Activated CD4-positive, alpha-beta T cell treated with anti-CD3 and anti-CD28 coated beads, Interleukin-2, amount 10 ng/mL, durations not matched to agents 7 days and 5 days (primary cell): ENCODE measurements around the gene RBM15B. TPM values are rescaled to one million over a fixed set of nuclear protein-coding genes. Genes with fewer than 3 reads are reported as not detected.

ENCODE experiments used
- CTCF ChIA-PET: fragments of 350-600 bp; sonication (Branson Sonifier 250); formaldehyde crosslinking; loops from one replicate; lab custom pipeline; 2021; ENCODE audit warnings: antibody characterized with exemption; lab: Charles Lee
- POLR2A ChIA-PET: fragments of 350-600 bp; sonication (Branson Sonifier 250); formaldehyde crosslinking; loops from one replicate; lab custom pipeline; 2021; ENCODE audit warnings: antibody characterized with exemption; lab: Charles Lee
- DNase-seq: peaks from one replicate; pipeline ENCODE4 v3.0.0-alpha.2; 2020
- H3K27ac Mint-ChIP-seq: one replicate; pipeline ENCODE4 v1.8.0; 2021; ENCODE audit warnings: mild to moderate bottlenecking, moderate library complexity, mixed read lengths
- H3K27me3 Mint-ChIP-seq: one replicate; pipeline ENCODE4 v1.8.0; 2021; ENCODE audit warnings: mixed read lengths
- H3K36me3 Mint-ChIP-seq: one replicate; pipeline ENCODE4 v1.8.0; 2021; ENCODE audit warnings: low read depth, mixed read lengths
- H3K4me1 Mint-ChIP-seq: one replicate; pipeline ENCODE4 v1.8.0; 2021; ENCODE audit warnings: mixed read lengths
- H3K4me3 Mint-ChIP-seq: one replicate; pipeline ENCODE4 v1.8.0; 2021; ENCODE audit warnings: mild to moderate bottlenecking, moderate library complexity, mixed read lengths
- H3K9me3 Mint-ChIP-seq: one replicate; pipeline ENCODE4 v1.8.0; 2021; ENCODE audit warnings: mixed read lengths
- total RNA-seq, 2 experiments: library from RNA; stranded (reverse); gene quantifications; one replicate each; pipeline ENCODE4 v1.2.3, GENCODE V29; 2021

RBM15B gene
- total RNA-seq, 2 experiments from 2014 or later = 29.0 to 29.8 TPM

DNA sequence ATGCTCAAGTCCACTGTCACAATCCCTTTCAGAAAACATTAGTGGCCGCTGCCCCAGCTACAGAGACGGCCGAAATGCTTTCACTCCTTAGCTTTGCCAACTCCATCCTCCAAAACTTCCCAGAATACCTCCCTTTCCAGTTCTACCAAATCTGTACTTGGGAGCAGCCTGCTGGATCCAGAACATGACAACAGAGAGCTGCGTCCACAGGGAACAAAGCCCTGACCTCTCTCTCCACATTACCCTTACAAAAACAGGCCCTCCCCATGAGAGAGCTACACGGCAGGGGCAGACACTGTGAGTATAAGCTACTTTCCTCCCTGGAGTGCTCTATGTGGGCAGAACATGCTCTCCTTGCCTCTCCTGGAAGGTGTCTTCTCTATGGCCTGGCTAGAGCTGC is 6.3 kb downstream of the RBM15B start:
- Mint-ChIP-seq H3K9me3 (no peaks in the 10 kb centered on the region), H3K27ac (no peak overlapping the region), H3K27me3 (no peaks in the 10 kb centered on the region), H3K4me3 (no peak overlapping the region), H3K4me1 (peaks cover 40% of the 10 kb centered on the region), H3K36me3 (peaks cover 49% of the 10 kb centered on the region)
- DNase-seq = no peak
- CTCF ChIA-PET = interaction anchor here (0.6 to 1.2 kb wide), 3 partner anchors 12 to 1799 kb away, joined by 3 read pairs; no protein-coding TSS in a partner anchor
- POLR2A ChIA-PET = no interaction called here

DNA sequence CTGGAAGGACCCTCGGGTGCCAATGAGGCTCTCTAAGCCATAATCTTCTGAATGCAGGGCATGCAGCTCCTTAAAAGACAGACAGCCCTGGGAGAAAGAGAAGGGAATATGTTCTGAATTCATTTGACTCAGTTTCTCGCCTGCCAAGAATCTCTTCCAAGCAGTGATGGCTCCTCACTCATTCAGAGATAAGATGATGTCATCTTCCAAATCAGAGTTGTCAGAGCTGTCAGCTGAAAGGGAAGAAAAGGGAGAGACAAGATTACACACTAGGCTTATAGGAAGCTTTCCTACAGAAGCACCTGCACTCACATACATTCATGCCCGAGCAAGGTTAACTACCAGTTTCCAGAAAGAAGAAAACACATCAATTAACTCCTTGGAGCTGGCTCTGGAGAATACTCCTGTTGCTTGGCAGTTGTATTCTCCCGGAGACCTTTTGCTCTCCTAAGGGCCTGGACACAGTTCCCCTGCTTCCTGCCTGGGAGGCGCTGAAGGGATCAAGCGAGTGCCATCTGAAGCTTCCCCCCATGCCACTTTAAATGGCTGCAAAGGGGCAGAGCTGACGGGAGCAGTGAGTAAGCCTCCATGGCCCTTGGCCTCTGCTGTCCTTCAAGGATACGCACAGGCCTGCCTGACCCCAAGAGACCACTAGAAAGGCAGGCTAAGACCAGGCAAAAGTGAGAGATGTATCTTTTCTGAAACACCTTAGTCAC is 7.7 kb downstream of the RBM15B start:
- Mint-ChIP-seq H3K27ac (no peak overlapping the region), H3K4me1 (peaks cover 34% of the 10 kb centered on the region), H3K36me3 (peaks cover 45% of the 10 kb centered on the region), H3K27me3 (no peaks in the 10 kb centered on the region), H3K9me3 (no peaks in the 10 kb centered on the region), H3K4me3 (no peak overlapping the region)
- ChIA-PET POLR2A (no interaction called here), CTCF (interaction anchor here (0.8 to 1.4 kb wide), 4 partner anchors 9 to 14 kb away, joined by 3 to 4 read pairs (median 3); partner anchors contain the start of gene MANF)
- no peak for DNase-seq

DNA sequence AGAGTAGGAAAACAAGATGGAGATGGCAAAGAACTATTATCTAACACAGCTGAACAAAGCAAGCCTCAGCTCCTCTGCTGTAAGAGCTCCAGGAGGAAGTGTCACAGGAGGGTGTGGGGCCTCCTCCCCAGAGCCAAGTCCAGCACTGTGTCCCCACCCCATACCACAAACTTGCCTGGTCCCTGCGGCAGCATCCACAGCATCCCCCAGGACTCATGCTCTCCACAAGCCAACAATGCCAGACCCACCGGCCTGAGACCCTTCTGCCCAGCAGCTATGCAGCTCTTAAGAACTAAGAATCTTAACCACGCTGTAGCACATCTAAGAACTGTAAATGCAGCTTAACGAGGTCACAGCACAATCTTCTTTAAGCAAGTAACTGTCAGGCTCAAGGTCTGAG is 9.1 kb downstream of the RBM15B start:
- Mint-ChIP-seq H3K36me3 (peaks cover 35% of the 10 kb centered on the region), H3K4me3 (no peak overlapping the region), H3K9me3 (no peaks in the 10 kb centered on the region), H3K27me3 (no peaks in the 10 kb centered on the region), H3K27ac (no peak overlapping the region), H3K4me1 (peaks cover 34% of the 10 kb centered on the region)
- DNase-seq = no peak
- POLR2A ChIA-PET = no interaction called here
- CTCF ChIA-PET = interaction anchor here (1.0 to 2.2 kb wide), 2 partner anchors 10 to 282 kb away, joined by 3 to 5 read pairs; no protein-coding TSS in a partner anchor

DNA sequence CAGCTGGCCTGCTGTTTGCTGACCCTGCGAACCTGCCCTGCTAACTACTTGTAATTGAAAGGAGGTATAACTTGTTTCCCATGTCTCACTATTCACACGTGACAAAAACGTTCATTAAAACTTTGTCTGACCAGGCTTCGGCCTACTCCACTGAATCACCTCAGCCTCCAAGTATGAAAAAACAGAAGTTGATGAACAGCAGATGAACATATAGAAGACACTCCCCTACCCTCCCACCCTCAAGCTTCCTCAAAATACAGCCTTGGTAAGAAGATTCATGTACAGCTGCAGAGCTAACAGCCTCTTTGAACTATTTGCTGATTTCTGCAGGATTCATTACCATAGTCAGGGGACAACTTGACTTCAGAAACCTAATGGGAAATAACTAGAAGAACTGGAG is 10.7 kb downstream of the RBM15B start:
- Mint-ChIP-seq H3K4me3 (no peak overlapping the region), H3K27me3 (no peaks in the 10 kb centered on the region), H3K27ac (no peak overlapping the region), H3K9me3 (no peaks in the 10 kb centered on the region), H3K4me1 (peaks cover 26% of the 10 kb centered on the region), H3K36me3 (peaks cover 36% of the 10 kb centered on the region)
- CTCF ChIA-PET = interaction anchor here (1.2 to 2.2 kb wide), 3 partner anchors 10 to 268 kb away, joined by 3 to 5 read pairs (median 4); no protein-coding TSS in a partner anchor
- no peak for DNase-seq
- POLR2A ChIA-PET = no interaction called here

DNA sequence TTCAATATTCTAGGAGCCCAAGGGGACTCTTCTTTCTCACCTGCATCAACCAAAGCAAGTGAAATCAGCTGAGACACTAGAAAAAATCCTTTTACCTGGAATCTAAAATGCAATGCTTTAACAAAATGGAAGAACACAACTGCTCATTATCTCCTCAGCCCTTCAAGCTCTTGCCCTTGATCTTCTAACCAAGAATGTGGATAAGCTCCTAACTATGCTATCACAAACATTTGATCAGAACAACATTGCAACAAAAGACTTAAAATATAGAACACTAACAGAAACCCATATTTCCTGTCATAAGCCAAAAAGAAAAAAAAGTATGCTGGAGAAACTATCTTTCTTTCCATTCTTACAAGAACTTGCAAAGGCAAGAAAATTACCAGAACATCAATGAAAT is 12.6 kb downstream of the RBM15B start:
- H3K4me1 Mint-ChIP-seq = peaks cover 25% of the 10 kb centered on the region
- peaks cover 39% of the 10 kb centered on the region for H3K36me3 Mint-ChIP-seq
- H3K9me3 Mint-ChIP-seq = no peaks in the 10 kb centered on the region
- DNase-seq = no peak
- H3K27me3 Mint-ChIP-seq = no peaks in the 10 kb centered on the region
- H3K4me3 Mint-ChIP-seq = no peak overlapping the region
- ChIA-PET POLR2A (no interaction called here), CTCF (interaction anchor here (3.2 kb wide), 1 partner anchor 14 kb away, joined by 9 read pairs; no protein-coding TSS in a partner anchor)
- H3K27ac Mint-ChIP-seq = peak overlapping the region; percentile 37

DNA sequence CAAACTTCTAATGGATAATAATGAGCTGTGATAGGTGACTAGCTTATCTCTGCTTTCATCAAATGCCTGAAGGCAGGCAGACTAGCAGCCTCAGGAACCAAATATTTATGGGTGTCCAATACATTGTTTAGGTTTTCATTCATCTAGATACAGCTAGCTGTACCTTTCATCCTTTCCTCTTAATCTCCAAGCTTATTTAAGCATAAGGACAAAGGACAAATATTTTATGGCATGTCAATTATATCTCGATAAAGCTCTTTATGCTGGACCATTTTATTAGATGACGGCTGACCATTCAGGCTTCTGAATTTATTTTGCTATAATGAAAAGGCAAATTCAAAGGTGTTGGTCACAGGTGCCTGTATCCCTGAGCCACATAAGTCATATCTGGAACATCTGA is 16.9 kb downstream of the RBM15B start:
- H3K4me1 Mint-ChIP-seq = peaks cover 22% of the 10 kb centered on the region

DNA sequence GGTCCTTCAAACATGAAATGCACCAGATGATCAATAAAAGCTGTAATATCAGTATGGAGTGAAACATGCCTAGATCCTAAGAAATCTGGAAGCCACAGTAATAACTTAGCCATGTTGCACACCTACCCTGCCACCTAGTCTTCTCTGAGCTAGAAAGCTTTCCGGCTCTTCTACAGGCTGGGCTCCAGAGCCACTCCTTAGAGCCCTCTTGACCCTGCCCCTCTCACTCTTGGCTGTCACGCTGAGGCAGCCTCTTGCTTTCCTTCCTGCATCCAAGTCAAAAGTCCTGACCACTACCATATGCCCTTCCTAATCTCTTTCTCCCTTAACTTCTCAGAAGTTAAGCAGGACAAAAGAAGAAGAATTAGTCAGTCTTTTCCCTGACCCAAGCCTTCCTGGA is 17.7 kb downstream of the RBM15B start:
- CTCF ChIA-PET = interaction anchor here (1.7 kb wide), 1 partner anchor 10 kb away, joined by 4 read pairs; no protein-coding TSS in a partner anchor
- H3K9me3 Mint-ChIP-seq = no peaks in the 10 kb centered on the region
- no peak overlapping the region for H3K27ac Mint-ChIP-seq
- H3K27me3 Mint-ChIP-seq = no peaks in the 10 kb centered on the region
- POLR2A ChIA-PET = no interaction called here
- H3K4me3 Mint-ChIP-seq = no peak overlapping the region
- H3K36me3 Mint-ChIP-seq = peaks cover 48% of the 10 kb centered on the region
- H3K4me1 Mint-ChIP-seq = peaks cover 16% of the 10 kb centered on the region
- no peak for DNase-seq

More for the DNA sequence above, 16.9 kb downstream of the RBM15B start:
- H3K4me3 Mint-ChIP-seq = no peak overlapping the region
- H3K36me3 Mint-ChIP-seq = peaks cover 48% of the 10 kb centered on the region
- H3K27ac Mint-ChIP-seq = no peak overlapping the region
- DNase-seq = no peak
- CTCF ChIA-PET = interaction anchor here (0.9 to 1.7 kb wide), 2 partner anchors 9 to 18 kb away, joined by 3 to 4 read pairs; no protein-coding TSS in a partner anchor
- POLR2A ChIA-PET = no interaction called here
- no peaks in the 10 kb centered on the region for H3K27me3 Mint-ChIP-seq
- no peaks in the 10 kb centered on the region for H3K9me3 Mint-ChIP-seq

DNA sequence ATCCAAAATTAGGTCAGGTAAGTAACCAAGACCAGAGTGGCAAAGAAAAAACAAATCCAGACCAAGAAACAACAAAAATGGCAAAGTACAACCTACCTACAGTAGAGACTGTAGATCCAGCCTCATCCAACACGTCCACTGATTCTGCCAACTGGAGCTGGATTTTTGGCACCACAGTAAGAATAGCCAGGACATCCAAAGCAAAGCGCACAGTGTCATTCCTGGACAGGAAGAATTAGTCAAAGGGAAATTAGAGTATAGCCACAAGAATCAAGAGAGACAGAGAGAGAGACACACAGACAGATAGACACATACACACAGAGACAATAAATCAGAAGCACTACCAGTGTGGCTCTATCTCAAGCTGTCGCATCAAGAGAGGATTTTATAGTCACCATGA is 31.1 kb downstream of the RBM15B start:
- Mint-ChIP-seq H3K27me3 (no peaks in the 10 kb centered on the region), H3K27ac (no peak overlapping the region), H3K36me3 (peaks cover 37% of the 10 kb centered on the region), H3K4me1 (no peaks in the 10 kb centered on the region), H3K4me3 (no peak overlapping the region), H3K9me3 (no peaks in the 10 kb centered on the region)
- DNase-seq = no peak
- POLR2A ChIA-PET = no interaction called here
- CTCF ChIA-PET = interaction anchor here (0.6 to 2.4 kb wide), 2 partner anchors 12 to 17 kb away, joined by 4 to 5 read pairs; no protein-coding TSS in a partner anchor

DNA sequence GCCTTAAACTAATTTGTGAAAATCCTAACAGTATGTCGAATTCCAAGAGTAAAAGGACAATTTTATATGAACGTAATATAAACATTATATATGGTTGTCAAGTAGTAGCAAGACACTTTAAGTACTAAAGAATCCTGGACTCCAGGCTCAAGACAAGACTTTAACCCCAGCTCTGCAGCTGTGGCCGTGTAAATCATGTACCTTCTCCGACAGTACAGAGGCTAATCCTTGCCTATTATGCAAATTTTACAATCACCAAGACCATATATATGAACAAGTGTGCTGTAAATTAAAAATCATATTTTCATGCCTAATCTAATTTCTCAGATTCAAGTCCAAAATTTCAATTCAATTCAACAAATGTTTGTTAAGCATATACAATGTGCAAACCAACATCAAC is 35.8 kb downstream of the RBM15B start:
- ChIA-PET CTCF (no interaction called here), POLR2A (no interaction called here)
- no peaks in the 10 kb centered on the region for H3K27me3 Mint-ChIP-seq
- no peaks in the 10 kb centered on the region for H3K9me3 Mint-ChIP-seq
- H3K4me3 Mint-ChIP-seq = no peak overlapping the region
- H3K27ac Mint-ChIP-seq = no peak overlapping the region
- no peaks in the 10 kb centered on the region for H3K4me1 Mint-ChIP-seq
- no peak for DNase-seq
- peaks cover 35% of the 10 kb centered on the region for H3K36me3 Mint-ChIP-seq

DNA sequence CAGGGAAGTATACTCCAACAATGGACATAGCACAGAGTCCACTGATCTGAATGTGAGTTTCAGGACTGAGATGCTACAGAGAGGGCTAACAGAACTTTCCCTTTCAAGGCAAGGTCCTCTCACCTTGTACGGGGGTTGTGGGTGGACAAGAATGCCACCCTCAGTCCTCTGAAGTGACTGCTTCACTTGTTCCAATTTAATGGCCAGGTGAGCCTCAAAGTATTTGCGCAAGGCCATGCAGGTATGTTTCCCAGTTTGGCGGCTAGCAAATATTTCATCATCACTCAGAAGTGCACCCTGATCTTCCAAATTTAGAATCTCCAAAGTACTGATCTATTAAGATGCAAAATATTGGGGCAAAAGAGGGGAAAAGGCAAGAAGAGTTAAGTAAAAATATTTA is 38.1 kb downstream of the RBM15B start:
- POLR2A ChIA-PET = no interaction called here
- CTCF ChIA-PET = interaction anchor here (1.2 to 1.4 kb wide), 2 partner anchors 10 to 12 kb away, joined by 7 to 8 read pairs; no protein-coding TSS in a partner anchor
- peaks cover 36% of the 10 kb centered on the region for H3K36me3 Mint-ChIP-seq

DNA sequence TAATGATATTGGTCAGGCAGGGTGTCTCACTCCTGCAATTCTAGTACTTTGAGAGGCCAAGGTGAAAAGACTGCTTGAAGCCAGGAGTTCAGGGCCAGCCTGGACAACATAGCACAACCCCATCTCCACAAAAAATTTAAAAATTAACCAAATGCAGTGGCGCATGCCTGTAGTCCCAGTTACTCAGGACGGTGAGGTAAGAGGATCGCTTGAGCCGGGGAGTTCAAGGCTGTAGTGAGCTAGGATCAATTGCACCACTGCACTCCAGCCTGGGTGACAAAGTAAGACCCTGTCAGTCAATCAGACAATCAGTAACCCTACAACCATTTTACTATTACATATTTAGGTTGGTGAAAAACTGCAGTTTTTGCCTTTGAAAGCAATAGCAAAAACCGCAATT is 43.0 kb downstream of the RBM15B start:
- Mint-ChIP-seq H3K27ac (no peak overlapping the region), H3K4me1 (peaks cover 3% of the 10 kb centered on the region), H3K4me3 (no peak overlapping the region), H3K27me3 (no peaks in the 10 kb centered on the region), H3K36me3 (peaks cover 30% of the 10 kb centered on the region), H3K9me3 (no peaks in the 10 kb centered on the region)
- ChIA-PET CTCF (interaction anchor here (0.6 to 1.6 kb wide), 9 partner anchors 9 to 873 kb away, joined by 3 to 8 read pairs (median 5); no protein-coding TSS in a partner anchor), POLR2A (no interaction called here)
- no peak for DNase-seq

More for the DNA sequence above, 38.1 kb downstream of the RBM15B start:
- H3K4me1 Mint-ChIP-seq = no peaks in the 10 kb centered on the region
- no peaks in the 10 kb centered on the region for H3K9me3 Mint-ChIP-seq
- H3K4me3 Mint-ChIP-seq = no peak overlapping the region
- DNase-seq = no peak
- no peaks in the 10 kb centered on the region for H3K27me3 Mint-ChIP-seq
- H3K27ac Mint-ChIP-seq = no peak overlapping the region

DNA sequence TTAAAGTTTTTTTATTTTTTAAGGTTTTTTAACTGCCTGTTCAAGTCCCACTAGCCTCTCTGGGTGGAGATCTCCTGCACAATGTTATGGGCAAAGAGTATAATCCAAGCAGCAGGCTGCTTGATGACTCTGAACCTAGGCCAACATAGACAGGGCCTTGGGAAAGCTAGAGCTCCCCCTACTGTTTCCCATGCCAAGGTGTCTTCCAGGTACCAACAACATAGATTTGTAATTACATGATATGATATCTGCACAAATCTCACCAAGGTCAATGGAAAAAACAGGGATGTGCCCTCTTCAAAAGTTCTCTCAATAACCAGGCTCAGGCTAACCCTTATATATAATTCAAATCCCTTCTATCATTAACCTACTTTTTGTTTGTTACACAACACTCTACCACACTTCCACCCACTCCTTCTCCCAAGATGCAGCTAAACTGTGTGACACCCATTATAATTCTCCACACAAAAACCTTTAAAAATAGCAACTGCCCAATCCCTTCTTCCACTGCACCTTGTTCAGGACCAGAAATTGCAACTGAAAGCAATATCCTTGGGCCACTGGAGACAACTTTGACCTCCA is 43.8 kb downstream of the RBM15B start:
- Mint-ChIP-seq H3K4me1 (peaks cover 3% of the 10 kb centered on the region), H3K36me3 (peaks cover 25% of the 10 kb centered on the region), H3K27ac (peak overlapping the region; percentile 14), H3K4me3 (no peak overlapping the region), H3K27me3 (no peaks in the 10 kb centered on the region), H3K9me3 (no peaks in the 10 kb centered on the region)
- ChIA-PET CTCF (interaction anchor here (0.7 to 1.6 kb wide), 10 partner anchors 9 to 235 kb away, joined by 3 to 8 read pairs (median 4); no protein-coding TSS in a partner anchor), POLR2A (interaction anchor here (0.5 to 0.6 kb wide), 2 partner anchors 103 to 834 kb away, joined by 3 read pairs; no protein-coding TSS in a partner anchor)
- DNase-seq = peak; percentile 61
